HG03045 (cell line): ENCODE measurements around the gene AXIN1.

Source experiments
- ATAC-seq: cut with Tn5 transposase; IDR thresholded peaks from one replicate; pipeline ENCODE4 v1.9.1; 2021; ENCODE audit warnings: mild to moderate bottlenecking, moderate library complexity; ENCODE audit not compliant: unreplicated experiment

Gene AXIN1

DNA sequence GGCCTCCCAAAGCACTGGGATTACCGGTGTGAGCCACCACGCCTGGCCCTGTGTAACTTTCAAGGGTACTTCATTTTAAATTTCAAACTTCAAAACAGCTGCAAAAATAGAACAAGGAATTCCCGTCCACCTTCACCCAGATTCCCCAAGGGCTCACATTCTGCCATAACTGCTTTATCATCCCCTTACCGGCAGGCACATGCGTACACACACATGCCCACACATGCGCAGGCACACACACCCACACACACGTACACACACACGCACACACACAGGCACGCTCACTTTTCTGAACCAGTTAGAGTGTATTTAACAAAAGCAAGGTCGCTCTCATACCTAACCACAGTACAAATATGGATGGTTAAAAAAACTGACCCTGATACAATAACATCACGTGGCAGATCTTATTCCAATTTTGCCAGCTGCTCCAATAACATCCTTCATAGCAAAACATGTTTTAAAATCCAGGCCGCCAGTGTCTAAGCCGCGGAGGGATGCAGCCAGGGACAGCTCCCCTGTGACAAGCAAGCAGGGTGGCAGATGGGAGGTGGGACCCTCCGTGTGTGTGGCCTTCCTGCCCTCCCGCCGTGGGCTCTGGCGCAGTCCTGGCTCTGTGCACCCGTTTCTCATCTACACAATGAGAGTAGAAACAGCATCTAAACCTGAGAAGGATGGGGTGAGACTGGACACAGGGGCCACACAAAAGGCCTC is 46.5 kb downstream of the AXIN1 start:
- no peak for ATAC-seq

DNA sequence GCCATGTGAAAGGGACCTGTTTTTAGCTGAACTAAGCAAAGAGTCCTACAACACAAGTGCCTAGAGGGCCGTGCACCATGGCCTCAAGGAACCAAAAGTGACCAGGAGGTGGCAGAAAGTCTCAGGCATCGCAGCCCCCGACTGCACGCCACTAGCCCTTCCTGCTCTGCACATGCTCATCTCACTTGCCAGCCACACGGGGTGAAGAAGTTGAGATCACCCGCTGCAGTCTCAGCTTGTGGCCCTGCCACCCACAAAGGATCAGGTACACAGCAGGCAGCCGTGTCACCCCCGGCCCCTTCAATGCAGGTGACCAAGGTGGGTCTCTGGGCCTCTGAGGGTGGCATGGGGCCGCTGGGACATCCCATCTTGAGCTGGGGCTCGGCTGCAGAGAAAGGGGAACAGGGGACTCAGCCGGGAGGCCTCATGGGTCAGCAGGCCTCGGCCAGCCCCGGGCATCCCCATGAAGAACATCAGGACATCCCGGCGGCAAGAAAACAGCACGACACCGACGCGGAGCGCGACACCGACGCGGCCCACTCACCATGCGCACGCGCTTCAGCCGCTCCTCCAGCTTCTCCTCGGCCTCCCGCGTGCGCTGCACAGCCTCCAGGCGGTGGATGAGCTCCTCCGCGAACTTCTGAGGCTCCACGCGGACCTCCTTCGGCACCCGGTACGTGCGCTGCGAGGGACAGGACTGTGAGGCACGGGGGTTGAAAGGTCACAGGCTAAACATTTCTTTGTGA is 48.6 kb downstream of the AXIN1 start:
- no peak for ATAC-seq

GRCh38 chr16:301950-302349 is 50.6 kb downstream of the AXIN1 start:
- ATAC-seq, result no peak

GRCh38 chr16:301235-301634 is 51.3 kb downstream of the AXIN1 start:
- ATAC-seq, result no peak

GRCh38 chr16:297832-298231 is 54.7 kb downstream of the AXIN1 start:
- ATAC-seq, result no peak

DNA sequence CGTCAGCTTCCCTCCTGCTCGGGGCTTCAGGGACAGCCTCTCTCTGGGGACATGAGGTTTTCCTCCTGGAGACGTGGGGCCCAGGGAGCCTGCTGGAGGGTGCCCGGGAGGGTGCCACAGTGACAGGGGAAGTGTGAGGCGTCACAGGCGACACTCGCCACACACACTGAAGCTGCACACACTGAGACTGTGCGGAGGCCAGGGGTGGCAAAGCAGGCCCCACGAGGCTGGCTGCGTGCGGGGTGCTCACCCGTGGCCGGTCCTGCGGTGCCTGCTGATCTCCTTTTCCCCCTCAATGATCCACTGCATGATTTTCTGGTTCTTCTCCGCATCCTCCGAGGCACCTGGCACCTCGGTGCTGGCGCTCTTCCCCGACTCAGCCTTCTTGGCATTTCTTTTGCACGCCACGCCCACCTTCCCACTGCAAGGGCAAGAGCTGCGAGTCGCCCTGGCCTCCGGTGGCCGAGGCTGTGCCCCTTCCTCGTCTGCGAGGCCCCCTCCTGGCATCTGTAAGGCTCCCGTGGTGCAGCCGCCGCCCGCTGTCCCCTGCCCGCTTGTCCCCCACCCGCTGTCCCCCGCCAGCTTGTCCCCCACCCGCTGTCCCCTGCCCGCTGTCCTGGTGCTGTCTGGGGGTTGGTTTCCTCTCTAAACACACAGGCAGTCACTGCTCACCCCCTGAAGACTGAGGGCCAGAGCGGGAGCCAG is 55.6 kb downstream of the AXIN1 start:
- ATAC-seq, result no peak

DNA sequence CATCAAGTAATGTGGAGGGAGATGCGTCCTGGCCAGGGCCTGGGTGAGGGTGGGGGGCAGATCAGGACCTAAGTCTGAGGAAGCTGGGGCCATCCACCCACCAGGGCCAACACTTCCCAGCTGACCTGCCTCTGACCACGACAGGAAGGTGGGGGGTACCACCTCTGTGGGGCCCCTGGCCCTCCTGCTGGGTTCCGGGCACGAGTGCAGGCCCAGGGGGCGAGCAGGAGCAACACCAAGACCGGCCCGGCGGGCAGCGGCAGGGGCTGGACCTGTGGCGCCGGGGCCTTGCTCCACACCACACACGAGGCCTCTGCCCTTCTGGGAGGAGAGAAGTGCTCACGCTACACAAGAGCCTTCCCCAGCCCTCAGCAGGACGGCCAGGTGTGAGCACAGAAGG is 56.2 kb downstream of the AXIN1 start:
- no peak for ATAC-seq

- no peak for ATAC-seq
Measured at GRCh38 chr16:293043-293775, 59.3 kb downstream of the AXIN1 start.

- ATAC-seq, result no peak
Measured at GRCh38 chr16:291539-291938, 61.0 kb downstream of the AXIN1 start.

DNA sequence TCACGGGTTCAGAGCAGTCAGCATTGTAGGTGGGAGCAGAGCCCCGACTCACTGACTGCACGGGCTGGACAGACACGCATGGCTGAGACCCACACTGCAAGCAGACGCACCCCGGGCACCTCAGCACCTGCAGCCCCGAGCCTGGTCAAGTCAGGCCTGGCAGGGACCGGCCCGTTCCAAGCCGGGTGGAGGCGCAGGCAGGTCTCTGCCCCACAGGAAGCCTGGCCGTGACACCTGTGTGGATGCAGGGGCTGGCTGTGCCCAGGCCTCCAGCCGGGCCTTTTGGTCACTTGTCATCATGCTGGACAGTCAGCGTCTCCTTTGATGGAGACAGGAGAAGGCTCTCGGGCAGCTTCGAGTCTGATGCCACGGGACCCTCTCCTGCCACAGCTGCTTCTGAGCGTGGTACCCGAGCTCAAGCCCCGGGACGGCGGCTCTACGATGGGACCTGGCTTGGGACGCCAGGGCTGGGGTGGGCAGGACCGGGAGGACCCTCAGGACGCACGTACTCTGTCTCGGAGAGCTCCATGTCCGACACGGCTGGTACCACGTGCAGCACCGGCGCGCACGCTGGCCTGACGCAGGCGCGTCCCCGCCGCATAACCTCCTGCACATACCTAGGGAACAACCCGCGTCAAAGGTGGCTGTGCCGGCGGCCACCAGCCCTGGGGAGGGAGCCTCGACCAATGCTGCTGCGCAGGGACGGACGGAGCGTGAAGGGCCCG is 61.7 kb downstream of the AXIN1 start:
- ATAC-seq, result no peak

- ATAC-seq, result no peak
Measured at GRCh38 chr16:290015-290680, 62.4 kb downstream of the AXIN1 start.

DNA sequence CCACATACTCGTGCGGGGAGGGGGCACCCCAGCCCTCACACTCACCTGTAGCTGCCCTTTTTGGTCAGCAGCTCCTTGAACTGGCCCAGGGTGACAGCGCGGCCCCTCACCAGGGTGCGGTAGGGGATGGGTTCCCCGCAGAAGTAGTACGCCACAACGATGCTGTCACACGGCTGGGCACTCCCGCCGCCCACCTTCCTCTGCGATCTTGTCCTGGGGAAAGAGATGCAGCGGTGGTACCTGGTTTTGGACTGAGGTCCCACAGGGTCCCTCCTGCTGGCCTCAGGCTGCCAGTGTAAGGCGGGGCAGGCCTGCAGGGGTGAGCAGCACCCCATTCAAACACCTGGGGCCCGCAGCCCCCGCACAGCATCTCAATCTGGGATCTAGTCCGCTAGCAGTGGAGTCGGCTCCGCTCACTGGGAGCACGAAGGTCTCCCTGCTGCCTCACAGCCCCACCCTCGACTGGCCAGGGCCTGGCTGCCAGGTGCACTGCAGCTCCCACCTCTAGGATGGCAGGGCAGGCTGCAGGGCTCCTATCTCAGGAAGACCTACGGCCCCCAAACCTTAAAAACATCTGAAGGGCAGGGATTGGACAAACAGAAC is 63.0 kb downstream of the AXIN1 start:
- no peak for ATAC-seq

DNA sequence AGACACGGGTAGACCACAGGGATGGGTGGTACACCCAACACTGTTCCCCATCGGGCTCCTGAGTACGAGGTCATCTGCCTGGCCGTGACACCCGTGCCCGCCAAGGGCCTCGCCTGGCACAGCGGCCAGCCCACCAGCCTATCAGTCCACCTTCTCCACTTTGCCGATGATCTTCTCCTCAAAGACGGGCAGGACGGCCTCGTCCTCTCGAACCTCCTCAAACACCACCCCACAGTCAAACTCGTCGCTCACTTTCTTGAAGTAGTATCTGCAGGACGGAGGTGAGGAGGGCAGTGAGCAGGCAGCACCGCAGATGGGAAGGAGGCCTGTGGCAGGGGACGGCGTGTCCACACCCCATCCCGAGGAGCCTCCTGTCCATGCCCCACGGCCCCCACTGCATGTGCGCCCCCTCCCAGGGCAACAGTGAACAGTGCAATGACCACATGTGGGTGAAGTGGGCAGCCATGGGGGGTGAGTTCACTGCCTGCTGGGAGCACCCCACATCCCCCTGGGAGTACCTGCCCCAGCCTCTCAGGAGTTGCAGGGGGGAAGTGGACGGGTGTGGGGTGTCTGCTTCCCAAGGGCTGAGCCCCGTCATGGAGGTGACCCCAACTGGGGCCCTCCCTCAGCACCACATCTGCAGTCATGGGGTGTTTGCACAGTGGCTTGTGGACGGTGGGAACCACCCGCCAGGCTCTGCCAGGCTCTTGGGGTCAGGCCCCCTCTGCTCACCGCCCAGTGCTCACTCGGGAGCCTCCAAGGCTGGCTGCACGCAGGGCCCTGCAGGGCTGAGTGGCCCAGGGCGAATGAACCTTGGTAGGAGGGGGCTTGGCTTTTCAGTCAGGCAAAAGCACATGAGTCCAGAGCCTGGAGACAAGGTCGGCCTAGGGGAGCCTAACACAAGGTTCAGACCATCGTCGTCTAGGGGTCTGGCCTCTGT is 64.3 kb downstream of the AXIN1 start:
- no peak for ATAC-seq

- ATAC-seq, result no peak
Measured at GRCh38 chr16:287298-287811, 65.2 kb downstream of the AXIN1 start.

GRCh38 chr16:286491-287297 is 65.8 kb downstream of the AXIN1 start:
- no peak for ATAC-seq

GRCh38 chr16:285146-286055 is 67.1 kb downstream of the AXIN1 start:
- ATAC-seq, result no peak
